Heart left ventricle (tissue), 13 donors: Measurements from ENCODE around the gene STUB1.

ENCODE experiments used
- POLR2A ChIP-seq, 2 donors: fragments of 450-650 bp; IDR thresholded peaks; one replicate each; pipeline ENCODE4 v1.6.1; 2017; ENCODE audit warnings: antibody characterized with exemption in 2 of 2, mild to moderate bottlenecking in 2 of 2, moderate library complexity in 2 of 2
- TF ChIP-seq, protein P1 (sequence below), 12 donors: fragments of 200-600 bp; sonication (generic) in 4 of 12; IDR thresholded peaks; one replicate each; pipeline versions ENCODE4 v1.5.0 to v1.8.0; 2018 to 2022; ENCODE audit warnings: antibody characterized with exemption in 12 of 12, mild to moderate bottlenecking in 5 of 12
- donor health status: ischemic (EF 13 %, LVEDD 7.1; RV severe dilation, severe dysfunction).
- donor health status: DM: no; HTN: yes; CAD: no.
- donor health status: DM: no; HTN: no; CAD: no.
- donor health status: ischemic (EF 25% LVEDD 6.9; RV normal size, moderate dysfunction).
- donor health status: ischemic (EF 25% LVEDD 5.7; RV mildly dilated, moderate dysfunction).
- donor health status: ischemic (EF 35%, LVEDD 5.7; RV mildly dilated, moderate dysfunction).
- donor health status: nonischemic (EF 11% LVEDD 7.7; RV severe dilation, severe dysfunction).
- donor health status: DM: yes; HTN: yes; CAD: no.
- donor health status: PGD.
- donor health status: ischemic (EF 29% LVEDD 5.4; RV normal size, mild dysfunction).
- donor health status: nonischemic (EF 23%, LVEDD 6.1; RV moderate dilation, normal function).

DNA sequence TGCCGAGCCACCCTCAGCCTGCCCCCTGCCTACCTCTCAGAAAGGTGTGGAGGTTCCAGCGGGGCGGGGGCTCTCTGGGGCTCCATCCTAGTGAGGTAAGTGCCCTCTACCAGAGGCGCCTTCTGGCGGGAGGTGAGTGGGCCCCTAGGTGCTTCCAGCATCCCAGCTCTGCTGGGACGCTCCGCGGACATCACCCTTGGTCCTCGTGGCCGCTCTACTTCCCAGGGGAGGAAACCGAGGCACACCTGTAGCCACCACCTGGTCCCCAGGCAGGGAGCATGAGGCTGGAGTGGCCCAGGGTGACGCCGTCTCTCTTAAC is 37.2 kb upstream of the STUB1 start:
- TF ChIP-seq, protein P1, sequence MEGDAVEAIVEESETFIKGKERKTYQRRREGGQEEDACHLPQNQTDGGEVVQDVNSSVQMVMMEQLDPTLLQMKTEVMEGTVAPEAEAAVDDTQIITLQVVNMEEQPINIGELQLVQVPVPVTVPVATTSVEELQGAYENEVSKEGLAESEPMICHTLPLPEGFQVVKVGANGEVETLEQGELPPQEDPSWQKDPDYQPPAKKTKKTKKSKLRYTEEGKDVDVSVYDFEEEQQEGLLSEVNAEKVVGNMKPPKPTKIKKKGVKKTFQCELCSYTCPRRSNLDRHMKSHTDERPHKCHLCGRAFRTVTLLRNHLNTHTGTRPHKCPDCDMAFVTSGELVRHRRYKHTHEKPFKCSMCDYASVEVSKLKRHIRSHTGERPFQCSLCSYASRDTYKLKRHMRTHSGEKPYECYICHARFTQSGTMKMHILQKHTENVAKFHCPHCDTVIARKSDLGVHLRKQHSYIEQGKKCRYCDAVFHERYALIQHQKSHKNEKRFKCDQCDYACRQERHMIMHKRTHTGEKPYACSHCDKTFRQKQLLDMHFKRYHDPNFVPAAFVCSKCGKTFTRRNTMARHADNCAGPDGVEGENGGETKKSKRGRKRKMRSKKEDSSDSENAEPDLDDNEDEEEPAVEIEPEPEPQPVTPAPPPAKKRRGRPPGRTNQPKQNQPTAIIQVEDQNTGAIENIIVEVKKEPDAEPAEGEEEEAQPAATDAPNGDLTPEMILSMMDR (IDR thresholded peaks at IDR 0.05) = no peak
- TF ChIP-seq POLR2A (IDR thresholded peaks at IDR 0.05) = no peak
